Activated CD8-positive, alpha-beta T cell treated with anti-CD3 and anti-CD28 coated beads, Interleukin-2, amount 10 ng/mL, durations not matched to agents 7 days and 5 days (primary cell): Measurements from ENCODE around the gene CIB4. TPM values are rescaled to one million over a fixed set of nuclear protein-coding genes. Genes with fewer than 3 reads are reported as not detected.

ENCODE experiments used
- ATAC-seq: fragments of 150-1000 bp; cut with Tn5 transposase; one replicate; pipeline ENCODE4 v1.10.0; 2021; ENCODE audit warnings: moderate library complexity
- CTCF ChIA-PET: fragments of 350-600 bp; sonication (Branson Sonifier 250); formaldehyde crosslinking; loops from one replicate; lab custom pipeline; 2021; ENCODE audit warnings: antibody characterized with exemption; lab: Charles Lee
- POLR2A ChIA-PET: fragments of 350-600 bp; sonication (Branson Sonifier 250); formaldehyde crosslinking; loops from one replicate; lab custom pipeline; 2021; ENCODE audit warnings: antibody characterized with exemption; lab: Charles Lee
- DNase-seq: peaks from one replicate; pipeline ENCODE4 v3.0.0-alpha.2; 2020
- H3K27ac Mint-ChIP-seq: one replicate; pipeline ENCODE4 v1.8.0; 2021; ENCODE audit warnings: mild to moderate bottlenecking, mixed read lengths
- H3K27me3 Mint-ChIP-seq: one replicate; pipeline ENCODE4 v1.8.0; 2021; ENCODE audit warnings: low read depth, mixed read lengths
- H3K36me3 Mint-ChIP-seq: one replicate; pipeline ENCODE4 v1.8.0; 2021; ENCODE audit warnings: low read depth, mixed read lengths
- H3K4me1 Mint-ChIP-seq: one replicate; pipeline ENCODE4 v1.8.0; 2021; ENCODE audit warnings: low read depth, mixed read lengths
- H3K4me3 Mint-ChIP-seq: one replicate; pipeline ENCODE4 v1.8.0; 2021; ENCODE audit warnings: mild to moderate bottlenecking, mixed read lengths
- H3K9me3 Mint-ChIP-seq: one replicate; pipeline ENCODE4 v1.8.0; 2022; ENCODE audit warnings: mixed read lengths; ENCODE audit not compliant: insufficient read depth
- total RNA-seq, 2 experiments: library from RNA; stranded (reverse); gene quantifications; one replicate each; pipeline ENCODE4 v1.2.3, GENCODE V29; 2021

The CIB4 gene
- total RNA-seq, 2 experiments from 2014 or later: not detected

DNA sequence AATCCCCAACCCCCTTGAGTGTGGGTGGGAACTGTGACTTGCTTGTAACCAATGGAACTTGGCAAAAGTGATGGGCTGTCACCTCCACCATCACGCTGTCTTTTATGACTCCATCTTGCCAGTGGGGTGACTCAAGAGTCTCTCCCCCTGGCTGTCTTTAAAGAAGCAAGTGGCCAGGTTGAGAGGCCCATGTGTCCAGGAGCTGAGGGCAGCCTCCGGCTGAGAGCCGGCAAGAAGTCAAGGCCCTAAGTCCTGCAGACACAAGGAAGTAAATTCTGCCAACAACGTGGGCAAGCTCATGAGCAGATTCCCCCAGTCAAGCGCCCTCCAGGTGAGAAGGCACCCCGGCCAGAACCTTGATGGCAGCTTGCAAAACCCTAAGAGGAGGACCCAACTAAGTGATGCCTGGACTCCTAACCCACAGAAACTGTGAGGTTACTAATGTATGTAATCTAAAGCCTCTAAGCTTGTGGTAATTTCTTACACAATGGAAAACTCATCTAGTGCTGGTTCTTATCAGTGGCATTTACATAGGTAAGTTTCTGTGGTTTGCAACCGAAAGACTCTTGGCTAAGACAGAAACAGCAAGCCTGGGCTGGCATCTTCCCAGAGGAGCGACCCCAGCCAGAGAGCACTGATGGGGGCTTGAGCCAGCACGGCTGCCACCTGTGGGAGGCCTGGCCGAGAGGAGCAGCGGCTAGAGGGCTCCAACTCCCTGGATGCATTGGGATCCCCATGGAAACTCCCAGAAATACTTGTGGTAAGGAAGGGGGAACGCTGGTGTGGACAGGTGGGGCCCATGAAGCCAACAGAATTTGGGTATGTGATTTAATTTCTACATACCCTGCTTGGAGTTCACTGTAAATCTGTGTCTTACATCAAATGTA, 49.3 kb downstream of the CIB4 start:
- ATAC-seq: no peak

DNA sequence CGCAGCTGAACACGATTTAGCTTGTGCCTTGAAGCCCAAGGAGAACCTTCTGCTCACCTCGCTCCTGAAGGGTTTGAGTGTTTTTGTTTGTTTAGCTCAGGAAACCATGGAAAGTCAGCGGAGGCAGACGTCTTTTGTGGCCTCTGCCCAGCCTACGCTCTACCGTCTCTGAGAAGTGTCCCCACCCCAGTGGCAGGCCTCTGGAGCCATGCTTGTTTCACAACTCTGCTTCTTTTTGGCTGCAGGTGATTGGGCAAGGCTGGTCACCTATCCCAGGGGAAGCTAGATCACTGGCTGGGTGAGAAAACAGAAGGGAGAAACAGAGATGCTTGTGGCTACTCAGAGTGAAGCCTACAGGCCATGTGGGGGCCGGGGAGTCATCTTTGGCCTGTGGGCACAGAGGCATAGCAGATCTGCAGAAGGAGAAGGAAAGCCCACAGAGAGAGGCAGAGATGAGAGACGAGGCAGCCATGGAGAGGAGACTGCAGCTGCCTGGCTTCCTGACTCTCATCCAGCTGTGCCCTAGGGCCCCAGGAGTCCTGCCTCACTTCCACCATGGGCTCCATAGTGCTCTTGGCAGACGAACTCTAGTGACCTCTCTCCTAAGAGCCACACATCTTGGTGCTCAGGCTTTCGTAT, 50.1 kb downstream of the CIB4 start:
- ChIA-PET CTCF (interaction anchor here (1.2 to 2.3 kb wide), 2 partner anchors 14 to 155 kb away, joined by 3 to 8 read pairs; no protein-coding TSS in a partner anchor), POLR2A (no interaction called here)
- Mint-ChIP-seq H3K9me3 (no peaks in the 10 kb centered on the region), H3K4me3 (no peak overlapping the region), H3K36me3 (no peaks in the 10 kb centered on the region), H3K27me3 (peaks cover 28% of the 10 kb centered on the region), H3K27ac (no peak overlapping the region), H3K4me1 (peaks cover 5% of the 10 kb centered on the region)
- ATAC-seq (no peak), DNase-seq (no peak)

More for the DNA sequence above, 49.3 kb downstream of the CIB4 start:
- CTCF ChIA-PET: interaction anchor here (1.4 to 2.9 kb wide), 3 partner anchors 14 to 153 kb away, joined by 3 to 25 read pairs (median 7); no protein-coding TSS in a partner anchor
- POLR2A ChIA-PET: no interaction called here
- Mint-ChIP-seq H3K4me3 (no peak overlapping the region), H3K9me3 (no peaks in the 10 kb centered on the region), H3K27ac (no peak overlapping the region), H3K4me1 (peaks cover 6% of the 10 kb centered on the region), H3K36me3 (no peaks in the 10 kb centered on the region), H3K27me3 (peaks cover 26% of the 10 kb centered on the region)
- no peak for DNase-seq

DNA sequence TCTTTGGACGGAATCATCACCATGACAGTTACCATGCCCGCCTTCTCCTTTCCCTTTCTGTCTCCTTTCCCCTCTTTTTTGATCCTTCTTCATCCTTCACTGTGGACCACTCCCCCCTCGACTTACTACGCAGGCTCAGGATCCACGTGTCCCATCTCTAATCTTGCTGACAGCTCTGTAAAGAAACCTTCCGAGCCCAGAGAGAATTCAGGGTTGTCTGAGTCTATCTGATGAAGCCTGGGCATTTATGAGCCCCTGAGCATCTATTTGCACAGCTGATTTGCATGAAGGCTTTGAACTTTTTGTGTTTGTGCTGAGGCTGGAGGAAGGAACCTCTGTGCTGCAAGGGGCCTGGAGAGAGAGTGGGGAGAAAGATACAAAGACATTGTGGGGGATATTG, 50.7 kb downstream of the CIB4 start:
- no peak for ATAC-seq
- CTCF ChIA-PET: interaction anchor here (1.2 to 2.3 kb wide), 2 partner anchors 14 to 156 kb away, joined by 3 to 8 read pairs; no protein-coding TSS in a partner anchor

DNA sequence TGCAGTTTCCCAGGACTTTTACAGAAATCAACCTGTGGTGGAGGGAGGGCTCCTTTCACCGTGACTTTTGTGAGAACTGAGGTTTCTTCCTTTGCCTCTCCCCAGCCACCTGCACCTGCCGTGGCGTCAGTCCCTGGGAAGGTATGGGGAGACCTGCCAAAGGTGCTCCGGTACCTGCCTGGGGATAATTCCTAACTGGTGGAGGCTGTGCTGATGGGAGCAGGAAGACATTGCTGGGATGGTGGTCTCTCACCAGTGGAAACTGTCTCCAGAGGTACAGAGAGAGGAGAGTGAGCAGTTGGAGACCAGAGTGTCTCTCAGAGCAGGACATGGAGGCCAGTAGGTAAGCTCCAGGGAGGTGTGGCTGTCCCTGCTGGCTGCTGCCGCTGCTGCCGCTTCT, 52.6 kb downstream of the CIB4 start:
- H3K27ac Mint-ChIP-seq: no peak overlapping the region
- peaks cover 14% of the 10 kb centered on the region for H3K27me3 Mint-ChIP-seq
- DNase-seq (no peak), ATAC-seq (no peak)
- no peaks in the 10 kb centered on the region for H3K9me3 Mint-ChIP-seq
- ChIA-PET CTCF (interaction anchor here (1.6 kb wide), 1 partner anchor 11 kb away, joined by 6 read pairs; no protein-coding TSS in a partner anchor), POLR2A (no interaction called here)
- H3K36me3 Mint-ChIP-seq: no peaks in the 10 kb centered on the region
- H3K4me3 Mint-ChIP-seq: no peak overlapping the region
- H3K4me1 Mint-ChIP-seq: no peaks in the 10 kb centered on the region

More for the DNA sequence above, 50.7 kb downstream of the CIB4 start:
- POLR2A ChIA-PET: no interaction called here
- Mint-ChIP-seq H3K4me1 (no peaks in the 10 kb centered on the region), H3K27ac (no peak overlapping the region), H3K27me3 (peaks cover 27% of the 10 kb centered on the region), H3K36me3 (no peaks in the 10 kb centered on the region), H3K4me3 (no peak overlapping the region), H3K9me3 (no peaks in the 10 kb centered on the region)
- no peak for DNase-seq

DNA sequence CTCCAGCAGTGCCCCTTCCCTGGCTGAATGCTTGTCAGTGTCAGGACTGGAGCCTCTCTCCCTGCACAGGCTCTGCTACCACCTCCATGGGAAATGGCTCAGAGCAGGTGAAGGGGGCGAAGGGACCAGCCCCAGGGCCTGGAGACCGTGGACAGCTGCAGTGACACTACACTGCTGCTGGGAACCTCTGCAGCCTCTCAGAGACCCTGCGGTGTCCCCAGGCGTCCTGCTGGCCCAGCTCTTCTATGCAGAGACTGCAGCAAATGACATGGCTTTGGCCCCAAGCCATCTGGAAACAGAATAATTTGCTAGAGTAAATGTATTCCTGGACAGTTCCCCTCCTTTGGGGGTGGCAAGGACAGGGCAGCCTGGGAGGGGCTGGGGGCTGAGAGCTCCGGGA, 53.2 kb downstream of the CIB4 start:
- ATAC-seq: no peak
- ChIA-PET POLR2A (interaction anchor here (1.1 kb wide), 1 partner anchor 31 kb away, joined by 3 read pairs; no protein-coding TSS in a partner anchor), CTCF (interaction anchor here (1.3 kb wide), 1 partner anchor 166 kb away, joined by 3 read pairs; no protein-coding TSS in a partner anchor)
- Mint-ChIP-seq H3K9me3 (no peaks in the 10 kb centered on the region), H3K4me3 (no peak overlapping the region), H3K36me3 (no peaks in the 10 kb centered on the region), H3K27ac (no peak overlapping the region), H3K4me1 (no peaks in the 10 kb centered on the region), H3K27me3 (peaks cover 14% of the 10 kb centered on the region)
- DNase-seq: no peak

DNA sequence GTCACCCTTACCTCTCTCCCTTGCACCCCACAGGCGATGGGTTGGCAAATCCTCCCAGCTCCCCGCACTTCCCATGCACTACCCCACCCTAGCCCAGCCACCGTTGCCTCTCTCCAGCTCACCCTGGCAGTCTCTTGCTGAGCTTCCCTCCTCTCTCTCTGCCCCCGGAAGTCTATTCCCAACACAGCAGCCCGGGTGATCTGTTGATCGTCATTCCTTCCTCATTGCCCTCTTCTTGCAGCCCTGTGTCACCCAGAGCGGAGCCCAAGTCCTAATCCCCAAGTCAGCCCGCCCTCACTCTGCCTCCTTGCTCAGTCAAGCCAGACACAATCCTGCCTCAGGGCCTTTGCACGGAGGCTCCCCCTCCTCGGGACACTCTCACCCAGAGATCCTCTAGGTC, 55.2 kb downstream of the CIB4 start:
- no peaks in the 10 kb centered on the region for H3K9me3 Mint-ChIP-seq
- ATAC-seq (no peak), DNase-seq (no peak)
- H3K27me3 Mint-ChIP-seq: peaks cover 9% of the 10 kb centered on the region
- H3K4me1 Mint-ChIP-seq: no peaks in the 10 kb centered on the region
- ChIA-PET CTCF (no interaction called here), POLR2A (interaction anchor here (1.0 kb wide), 1 partner anchor 115 kb away, joined by 3 read pairs; no protein-coding TSS in a partner anchor)
- no peak overlapping the region for H3K27ac Mint-ChIP-seq
- H3K36me3 Mint-ChIP-seq: no peaks in the 10 kb centered on the region
- H3K4me3 Mint-ChIP-seq: no peak overlapping the region

DNA sequence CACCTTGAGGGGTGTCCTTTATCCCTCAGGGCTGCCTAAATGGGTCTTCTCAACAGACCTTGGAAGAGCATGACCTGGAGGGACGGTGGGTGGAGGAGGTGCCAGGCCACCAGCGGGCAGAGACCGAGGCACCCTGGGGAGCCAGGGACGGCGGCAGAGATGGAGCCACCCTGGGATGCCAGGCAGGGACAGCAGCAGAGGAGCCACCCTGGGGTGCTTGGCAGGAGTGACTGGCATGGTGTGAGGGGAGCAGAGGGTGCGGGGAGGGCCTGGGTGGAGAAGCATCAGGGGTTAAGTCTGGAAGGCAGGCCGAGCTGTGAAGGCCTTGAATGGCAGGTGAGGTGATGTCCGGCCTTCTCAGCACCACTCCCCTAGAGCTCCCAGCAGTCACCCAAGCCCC, 56.1 kb downstream of the CIB4 start:
- ATAC-seq: no peak
- H3K27me3 Mint-ChIP-seq: peaks cover 9% of the 10 kb centered on the region

DNA sequence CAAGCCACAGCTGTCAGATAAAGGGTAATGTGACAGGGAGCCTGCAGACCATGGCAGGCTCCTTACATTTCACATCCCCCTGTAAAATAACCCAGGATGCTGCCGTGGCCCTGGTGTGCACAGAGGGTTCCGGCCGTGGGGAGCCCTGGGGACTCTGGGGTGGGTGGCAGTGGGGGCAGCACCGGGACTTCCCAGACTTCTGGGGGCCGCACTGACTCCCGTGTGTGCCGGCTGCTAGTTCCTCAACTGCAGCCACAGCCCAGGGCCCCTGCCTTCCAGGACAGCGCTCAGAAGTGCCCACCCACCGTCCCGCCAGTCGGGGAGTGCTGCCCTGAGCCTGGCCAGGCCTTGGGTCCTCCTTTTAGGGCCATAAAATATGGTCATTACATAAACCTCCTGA, 56.5 kb downstream of the CIB4 start:
- Mint-ChIP-seq H3K4me3 (no peak overlapping the region), H3K9me3 (no peaks in the 10 kb centered on the region), H3K4me1 (no peaks in the 10 kb centered on the region), H3K27me3 (peaks cover 9% of the 10 kb centered on the region), H3K36me3 (no peaks in the 10 kb centered on the region), H3K27ac (no peak overlapping the region)
- DNase-seq: no peak
- ChIA-PET POLR2A (no interaction called here), CTCF (no interaction called here)
- ATAC-seq: no peak

More for the DNA sequence above, 56.1 kb downstream of the CIB4 start:
- Mint-ChIP-seq H3K4me3 (no peak overlapping the region), H3K36me3 (no peaks in the 10 kb centered on the region), H3K4me1 (no peaks in the 10 kb centered on the region), H3K27ac (no peak overlapping the region), H3K9me3 (no peaks in the 10 kb centered on the region)
- DNase-seq: no peak
- ChIA-PET POLR2A (no interaction called here), CTCF (no interaction called here)

DNA sequence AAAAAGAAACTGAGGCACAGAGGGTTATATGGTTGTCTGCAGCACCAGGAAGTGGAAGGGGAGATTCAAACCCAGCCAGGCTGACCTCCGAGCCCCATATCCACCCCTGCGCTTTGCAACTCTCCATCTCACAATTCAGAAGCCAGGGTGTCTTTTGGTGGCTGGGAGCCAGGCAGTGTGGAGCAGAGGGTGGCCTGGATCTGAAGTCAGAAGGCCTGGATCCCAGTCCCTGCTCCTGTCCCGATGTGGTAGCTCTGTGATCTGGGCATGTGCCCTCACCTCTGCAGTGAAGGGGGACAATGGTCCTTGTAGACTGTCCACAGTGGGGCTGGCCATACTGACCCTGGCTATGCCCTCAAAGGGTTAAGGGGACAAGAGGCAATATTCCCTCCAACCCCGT, 57.0 kb downstream of the CIB4 start:
- H3K27me3 Mint-ChIP-seq: peaks cover 9% of the 10 kb centered on the region
- H3K4me1 Mint-ChIP-seq: no peaks in the 10 kb centered on the region
- ATAC-seq (no peak), DNase-seq (no peak)
- no peaks in the 10 kb centered on the region for H3K36me3 Mint-ChIP-seq
- no peaks in the 10 kb centered on the region for H3K9me3 Mint-ChIP-seq
- POLR2A ChIA-PET: no interaction called here
- CTCF ChIA-PET: no interaction called here
- no peak overlapping the region for H3K27ac Mint-ChIP-seq
- H3K4me3 Mint-ChIP-seq: no peak overlapping the region

DNA sequence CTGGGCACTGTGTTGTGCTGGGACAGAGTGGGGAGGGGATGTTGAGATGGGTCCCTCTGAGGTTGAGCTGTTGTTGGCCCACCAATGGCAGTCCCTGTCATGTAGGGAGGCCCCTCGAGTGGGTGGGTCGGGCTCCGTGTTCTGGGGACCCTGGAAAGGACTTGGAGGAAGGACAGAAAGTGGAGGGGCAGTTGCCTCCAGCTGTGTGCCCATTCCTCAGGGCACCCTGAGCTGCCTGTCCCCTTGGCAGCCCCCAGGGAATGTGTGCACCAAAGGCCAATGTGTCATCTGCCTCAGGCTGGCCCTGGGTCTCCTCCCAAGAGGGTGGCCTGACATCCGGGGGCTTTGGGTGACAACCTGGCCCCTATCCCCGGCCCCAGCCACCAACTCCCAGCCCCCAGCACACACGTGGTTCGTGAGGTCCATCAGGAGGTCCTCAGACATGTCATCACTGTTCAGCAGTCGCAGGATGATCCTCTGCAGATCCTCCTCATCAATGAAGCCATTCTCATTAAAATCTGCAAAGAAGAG, 57.7 kb downstream of the CIB4 start:
- no peaks in the 10 kb centered on the region for H3K9me3 Mint-ChIP-seq
- H3K4me1 Mint-ChIP-seq: no peaks in the 10 kb centered on the region
- ATAC-seq (no peak), DNase-seq (no peak)
- CTCF ChIA-PET: no interaction called here
- H3K36me3 Mint-ChIP-seq: no peaks in the 10 kb centered on the region
- no peak overlapping the region for H3K4me3 Mint-ChIP-seq
- POLR2A ChIA-PET: no interaction called here
- no peak overlapping the region for H3K27ac Mint-ChIP-seq
- H3K27me3 Mint-ChIP-seq: peaks cover 6% of the 10 kb centered on the region

DNA sequence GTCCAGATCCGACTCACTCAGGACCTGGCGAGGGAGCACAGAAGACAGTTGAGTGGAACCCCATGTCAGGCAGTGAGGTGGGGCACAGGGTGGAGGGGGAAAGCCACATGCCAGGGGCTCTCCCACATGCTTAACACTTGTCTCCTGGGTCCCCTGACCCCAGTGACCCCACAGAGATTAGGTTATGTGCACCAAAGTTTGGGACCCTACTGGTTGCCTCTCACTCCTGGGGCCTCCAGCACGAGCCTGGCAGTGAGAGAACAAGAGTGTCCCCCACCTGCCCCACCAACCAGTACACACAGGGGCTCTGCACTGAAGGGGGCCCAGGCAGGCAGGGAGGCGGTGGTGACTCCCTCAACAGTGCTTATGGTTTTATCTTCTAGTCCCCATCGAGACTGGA, 58.3 kb downstream of the CIB4 start:
- Mint-ChIP-seq H3K4me1 (no peaks in the 10 kb centered on the region), H3K36me3 (no peaks in the 10 kb centered on the region), H3K27ac (no peak overlapping the region), H3K4me3 (no peak overlapping the region), H3K9me3 (no peaks in the 10 kb centered on the region), H3K27me3 (peaks cover 6% of the 10 kb centered on the region)
- ATAC-seq (no peak), DNase-seq (no peak)
- ChIA-PET POLR2A (no interaction called here), CTCF (no interaction called here)
